Mesodermal cell (in vitro differentiated cells): ENCODE results near the gene GJA5.

ENCODE experiments used
- H3K27ac ChIP-seq: 2 replicates; pipeline ENCODE4 v1.7.0; 2013; ENCODE audit warnings: mild to moderate bottlenecking, low read depth, low read length, moderate library complexity; ENCODE audit not compliant: severe bottlenecking
- H3K36me3 ChIP-seq: 2 replicates; pipeline ENCODE4 v1.7.1; 2013; ENCODE audit warnings: mild to moderate bottlenecking, low read length, moderate library complexity; ENCODE audit not compliant: control insufficient read depth, insufficient read depth
- H3K4me1 ChIP-seq: one replicate; pipeline ENCODE4 v1.7.1; 2013; ENCODE audit warnings: mild to moderate bottlenecking, low read length; ENCODE audit not compliant: insufficient read depth, control insufficient read depth, poor library complexity, severe bottlenecking
- H3K4me3 ChIP-seq: 2 replicates; pipeline ENCODE4 v1.7.0; 2013; ENCODE audit warnings: low read length, control low read depth, mild to moderate bottlenecking; ENCODE audit not compliant: insufficient read depth, poor library complexity, severe bottlenecking; ENCODE audit errors: extremely low read depth
- H3K9me3 ChIP-seq: 2 replicates; pipeline ENCODE4 v1.7.1; 2013; ENCODE audit warnings: mild to moderate bottlenecking, low read length, moderate library complexity; ENCODE audit not compliant: control insufficient read depth
- WGBS, 2 experiments: methylation state at CpG; one replicate each; pipeline ENCODE4 v1.1.5; 2013; ENCODE audit warnings: missing lambda C conversion rate in 2 of 2; ENCODE audit not compliant: insufficient coverage in 2 of 2; 5-methylcytosine and 5-hydroxymethylcytosine counted together

The GJA5 gene

DNA sequence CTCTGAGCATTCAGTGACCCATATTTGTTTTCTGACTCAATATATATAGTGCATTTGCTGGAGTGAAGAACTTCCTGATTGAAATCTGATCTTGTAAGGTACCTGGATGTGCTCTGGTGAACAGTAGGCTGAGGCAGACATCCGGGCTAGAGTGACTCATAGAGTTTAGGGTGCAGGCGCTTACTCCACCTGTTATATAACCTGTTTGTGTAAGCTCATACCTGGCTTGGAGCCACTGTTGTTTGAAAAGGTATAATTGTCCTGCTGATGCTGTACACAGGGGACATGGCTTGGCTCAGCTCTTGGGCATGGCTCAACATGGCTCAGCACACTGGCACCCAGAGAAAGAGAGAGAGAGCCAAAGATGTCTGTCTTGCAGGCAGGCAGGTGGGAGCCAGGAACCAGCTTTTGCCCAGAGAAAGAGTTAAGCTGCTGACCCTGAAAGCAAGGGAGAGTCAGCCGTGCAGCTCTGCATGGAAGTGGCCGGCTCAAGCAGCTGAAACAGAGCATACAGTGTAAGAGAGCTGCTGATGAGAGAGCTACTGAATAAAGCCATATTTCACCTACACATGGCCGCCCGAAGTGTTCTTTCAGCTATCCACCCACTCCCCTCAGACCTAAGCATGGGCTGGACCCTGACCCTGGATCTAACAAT, 43.2 kb downstream of the GJA5 start:
- H3K27ac ChIP-seq = no peak overlapping the region
- no peaks in the 10 kb centered on the region for H3K36me3 ChIP-seq
- peaks cover 5% of the 10 kb centered on the region for H3K9me3 ChIP-seq
- no peaks in the 10 kb centered on the region for H3K4me1 ChIP-seq
- 90 to 95% methylated on average over 3 to 5 of the region's 6 CpGs for WGBS, 2 experiments
- H3K4me3 ChIP-seq = no peak overlapping the region

DNA sequence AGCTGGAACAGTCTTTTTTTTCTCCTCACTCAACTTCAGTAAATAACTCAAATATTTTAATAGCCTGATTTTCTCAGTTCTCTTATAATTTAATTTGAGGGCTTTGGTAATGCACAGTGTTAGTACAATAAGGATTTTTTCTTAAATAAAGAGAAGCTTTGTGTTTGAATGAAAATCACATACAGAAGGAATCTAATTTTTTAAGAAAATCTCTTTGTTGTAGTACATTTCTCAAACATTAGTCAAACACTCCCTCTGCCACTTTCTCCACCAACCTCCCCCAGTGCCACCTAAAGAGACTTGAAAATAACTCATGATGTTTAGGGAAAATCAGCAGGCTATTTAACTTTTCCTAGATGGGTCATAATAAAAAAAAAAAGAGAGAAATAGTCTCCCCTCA, 47.8 kb downstream of the GJA5 start:
- H3K4me1 ChIP-seq = no peaks in the 10 kb centered on the region
- H3K36me3 ChIP-seq = no peaks in the 10 kb centered on the region
- H3K27ac ChIP-seq = no peak overlapping the region
- H3K4me3 ChIP-seq = no peak overlapping the region
- H3K9me3 ChIP-seq = no peaks in the 10 kb centered on the region
